ENCODE data around the gene ZNF136.

Gene ZNF136

DNA sequence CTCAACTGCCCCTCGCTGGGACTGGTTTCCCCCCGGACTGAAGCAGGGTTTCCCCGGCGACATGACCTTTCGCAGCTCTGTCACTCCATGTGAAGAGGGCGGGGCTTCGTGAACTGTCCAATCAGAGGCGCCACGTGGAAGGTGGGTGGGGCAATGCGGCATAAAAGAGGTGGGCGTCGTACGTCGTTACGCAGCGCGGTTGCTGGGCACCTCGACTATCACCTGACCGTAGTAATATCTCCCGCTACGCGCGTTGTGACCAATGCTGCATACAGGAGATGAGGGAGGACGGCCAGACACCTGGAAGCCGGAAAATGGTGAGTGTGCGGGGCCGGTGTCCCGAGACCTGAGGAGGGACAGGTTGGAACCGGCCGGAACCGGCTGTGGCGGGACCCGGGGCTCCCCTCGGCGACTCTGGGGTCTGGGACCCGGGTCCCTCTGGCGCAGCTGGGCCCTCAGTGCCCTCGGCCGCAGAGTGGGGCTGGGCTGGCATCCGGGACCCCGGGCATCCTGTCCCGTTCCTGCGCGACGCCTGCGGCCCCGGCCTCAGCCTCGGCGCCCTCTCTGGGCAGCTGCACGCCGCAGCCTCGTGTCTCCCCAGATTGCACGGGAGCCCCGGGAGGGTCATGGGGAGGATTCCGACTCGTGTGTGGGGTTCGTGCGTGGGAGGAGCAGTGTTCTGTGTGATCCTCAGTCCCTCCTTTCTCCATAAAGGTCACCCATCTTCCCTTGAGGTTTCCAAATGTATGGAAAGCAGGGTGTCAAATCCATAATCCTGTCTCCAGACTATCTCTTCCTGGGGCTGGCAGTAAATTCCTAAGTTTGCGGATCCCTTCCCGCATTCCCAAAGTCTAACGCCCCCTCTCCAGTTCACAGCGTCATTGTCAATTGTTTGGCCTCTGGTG, 32.2 kb downstream of the ZNF136 start:
- TF ChIP-seq, protein P1, sequence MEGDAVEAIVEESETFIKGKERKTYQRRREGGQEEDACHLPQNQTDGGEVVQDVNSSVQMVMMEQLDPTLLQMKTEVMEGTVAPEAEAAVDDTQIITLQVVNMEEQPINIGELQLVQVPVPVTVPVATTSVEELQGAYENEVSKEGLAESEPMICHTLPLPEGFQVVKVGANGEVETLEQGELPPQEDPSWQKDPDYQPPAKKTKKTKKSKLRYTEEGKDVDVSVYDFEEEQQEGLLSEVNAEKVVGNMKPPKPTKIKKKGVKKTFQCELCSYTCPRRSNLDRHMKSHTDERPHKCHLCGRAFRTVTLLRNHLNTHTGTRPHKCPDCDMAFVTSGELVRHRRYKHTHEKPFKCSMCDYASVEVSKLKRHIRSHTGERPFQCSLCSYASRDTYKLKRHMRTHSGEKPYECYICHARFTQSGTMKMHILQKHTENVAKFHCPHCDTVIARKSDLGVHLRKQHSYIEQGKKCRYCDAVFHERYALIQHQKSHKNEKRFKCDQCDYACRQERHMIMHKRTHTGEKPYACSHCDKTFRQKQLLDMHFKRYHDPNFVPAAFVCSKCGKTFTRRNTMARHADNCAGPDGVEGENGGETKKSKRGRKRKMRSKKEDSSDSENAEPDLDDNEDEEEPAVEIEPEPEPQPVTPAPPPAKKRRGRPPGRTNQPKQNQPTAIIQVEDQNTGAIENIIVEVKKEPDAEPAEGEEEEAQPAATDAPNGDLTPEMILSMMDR (IDR thresholded peaks at IDR 0.05; ENCODE audit: low read depth, low read length), result no peak
- H3K4me3 ChIP-seq (ENCODE audit: low read depth, low read length), result no peak overlapping the region

DNA sequence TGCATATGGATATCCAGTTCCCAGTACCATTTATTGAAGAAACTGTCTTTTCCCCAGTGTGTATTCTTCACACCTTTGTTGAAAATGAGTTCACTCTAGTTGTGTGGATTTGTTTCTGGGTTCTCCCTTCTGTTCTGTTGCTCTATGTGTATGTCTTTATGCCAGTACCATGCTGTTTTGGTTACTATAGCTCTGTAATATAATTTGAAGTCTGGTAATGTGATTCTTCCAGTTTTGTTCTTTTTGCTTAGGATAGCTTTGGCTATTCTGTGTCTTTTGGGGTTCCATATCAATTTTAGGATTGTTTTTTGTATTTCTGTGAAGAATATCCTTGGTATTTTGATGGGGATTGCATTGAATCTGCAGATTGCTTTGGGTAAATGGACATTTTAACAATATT, 35.2 kb downstream of the ZNF136 start:
- TF ChIP-seq, protein P1 (IDR thresholded peaks at IDR 0.05; ENCODE audit: low read depth, low read length), result no peak
- H3K4me3 ChIP-seq (ENCODE audit: low read depth, low read length), result no peak overlapping the region

DNA sequence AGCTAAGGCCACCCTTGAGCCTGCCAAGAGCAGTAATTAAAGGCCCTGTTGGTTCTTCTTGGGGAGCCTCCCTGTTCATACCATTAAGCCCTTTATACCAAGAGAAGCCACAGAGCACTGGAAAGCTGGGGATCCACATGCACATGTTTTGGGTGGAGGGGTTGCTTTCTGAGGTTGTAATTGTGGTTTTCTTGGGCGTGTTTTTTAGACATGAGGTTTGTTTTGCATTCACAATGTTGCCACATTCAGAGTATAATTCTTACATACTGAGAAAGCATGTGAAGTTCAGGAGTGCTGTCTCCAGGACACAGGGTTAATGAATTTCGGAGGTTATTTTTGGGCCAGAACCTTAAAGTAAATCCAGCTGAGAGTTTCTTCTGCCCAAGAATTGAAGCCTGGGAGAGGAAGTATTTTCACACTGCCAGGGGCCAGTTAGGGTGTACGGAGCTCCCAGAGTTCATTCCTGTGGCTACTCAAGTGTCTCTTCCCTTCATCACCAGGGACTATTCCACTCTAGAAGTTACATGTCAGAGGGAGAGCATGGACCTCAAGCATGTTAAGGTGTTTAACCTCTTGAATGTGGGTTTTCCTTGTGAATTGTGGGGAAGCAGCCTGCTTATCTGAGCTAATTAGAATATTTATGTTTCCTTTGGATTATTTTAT, 37.0 kb downstream of the ZNF136 start:
- H3K4me3 ChIP-seq (ENCODE audit: low read depth, low read length), result no peak overlapping the region
- TF ChIP-seq, protein P1 (IDR thresholded peaks at IDR 0.05; ENCODE audit: low read depth, low read length), result no peak

DNA sequence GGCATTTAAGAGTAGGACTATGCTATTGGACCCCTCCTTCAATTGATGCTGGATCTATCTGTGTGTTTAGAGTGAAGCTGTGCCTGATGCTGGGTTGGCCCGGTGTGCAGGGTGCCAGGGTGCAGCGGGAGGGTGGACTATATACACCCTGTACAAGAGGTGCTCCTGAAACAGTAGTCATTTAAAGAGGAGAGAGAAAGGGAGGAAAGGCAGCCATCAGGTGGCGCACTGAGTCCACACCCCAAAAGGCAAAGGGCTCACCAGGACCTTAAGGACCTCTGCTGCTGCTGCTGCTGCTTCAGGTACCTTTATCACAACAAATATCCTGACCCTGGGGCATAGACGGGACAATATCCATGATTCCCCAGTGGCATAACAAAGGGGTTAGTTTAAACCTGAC, 39.4 kb downstream of the ZNF136 start:
- no peak overlapping the region for H3K4me3 ChIP-seq (ENCODE audit: low read depth, low read length)
- TF ChIP-seq, protein P1 (IDR thresholded peaks at IDR 0.05; ENCODE audit: low read depth, low read length), result no peak

GRCh38 chr19:12205296-12205695, 42.4 kb downstream of the ZNF136 start:
- TF ChIP-seq, protein P1 (IDR thresholded peaks at IDR 0.05; ENCODE audit: low read depth, low read length), result no peak
- H3K4me3 ChIP-seq (ENCODE audit: low read depth, low read length), result no peak overlapping the region

GRCh38 chr19:12208221-12208620, 45.3 kb downstream of the ZNF136 start:
- TF ChIP-seq, protein P1 (IDR thresholded peaks at IDR 0.05; ENCODE audit: low read depth, low read length), result no peak
- H3K4me3 ChIP-seq (ENCODE audit: low read depth, low read length), result no peak overlapping the region

GRCh38 chr19:12217332-12217731, 54.4 kb downstream of the ZNF136 start:
- no peak overlapping the region for H3K4me3 ChIP-seq (ENCODE audit: low read depth, low read length)
- TF ChIP-seq, protein P1 (IDR thresholded peaks at IDR 0.05; ENCODE audit: low read depth, low read length), result no peak
